ENCODE measurements around the gene IRF7.

DNA sequence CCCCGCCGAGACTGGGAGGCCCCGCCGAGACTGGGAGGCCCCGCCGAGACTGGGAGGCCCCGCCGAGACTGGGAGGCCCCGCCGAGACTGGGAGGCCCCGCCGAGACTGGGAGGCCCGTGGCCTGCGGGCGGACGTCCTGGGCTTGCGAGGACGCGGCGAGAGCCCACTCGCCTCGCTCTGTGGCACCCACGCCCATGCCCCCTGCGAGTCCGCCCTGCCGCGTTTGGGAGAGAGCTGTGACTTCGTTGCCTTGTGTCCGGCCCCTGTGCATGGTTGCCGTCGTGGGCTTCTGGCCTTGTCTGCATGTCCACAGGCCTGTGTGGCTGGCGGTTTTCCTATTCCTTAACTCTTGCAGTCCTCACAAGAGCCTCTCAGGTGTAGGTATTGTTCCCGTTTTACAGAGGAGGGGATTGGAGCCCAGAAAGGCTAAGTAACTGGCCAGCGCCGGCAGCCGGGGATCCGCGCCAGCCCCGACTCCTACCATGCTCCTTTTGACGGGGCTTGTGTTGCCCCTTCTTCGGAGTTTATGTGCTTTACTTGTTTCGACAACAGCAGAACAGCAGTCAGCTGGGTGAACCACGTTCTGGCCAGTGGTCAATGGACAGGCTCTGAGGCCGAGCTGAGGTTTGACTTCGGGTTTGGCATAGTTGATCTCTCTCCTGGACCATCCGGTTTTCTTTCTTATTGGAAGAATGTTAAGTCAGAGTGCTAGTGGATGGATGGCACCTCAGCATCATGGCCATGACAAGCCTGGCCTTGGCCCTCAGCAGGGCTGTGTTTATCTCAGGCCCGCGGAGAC lies 38.7 kb downstream of the IRF7 start:
- TF ChIP-seq, protein P1, sequence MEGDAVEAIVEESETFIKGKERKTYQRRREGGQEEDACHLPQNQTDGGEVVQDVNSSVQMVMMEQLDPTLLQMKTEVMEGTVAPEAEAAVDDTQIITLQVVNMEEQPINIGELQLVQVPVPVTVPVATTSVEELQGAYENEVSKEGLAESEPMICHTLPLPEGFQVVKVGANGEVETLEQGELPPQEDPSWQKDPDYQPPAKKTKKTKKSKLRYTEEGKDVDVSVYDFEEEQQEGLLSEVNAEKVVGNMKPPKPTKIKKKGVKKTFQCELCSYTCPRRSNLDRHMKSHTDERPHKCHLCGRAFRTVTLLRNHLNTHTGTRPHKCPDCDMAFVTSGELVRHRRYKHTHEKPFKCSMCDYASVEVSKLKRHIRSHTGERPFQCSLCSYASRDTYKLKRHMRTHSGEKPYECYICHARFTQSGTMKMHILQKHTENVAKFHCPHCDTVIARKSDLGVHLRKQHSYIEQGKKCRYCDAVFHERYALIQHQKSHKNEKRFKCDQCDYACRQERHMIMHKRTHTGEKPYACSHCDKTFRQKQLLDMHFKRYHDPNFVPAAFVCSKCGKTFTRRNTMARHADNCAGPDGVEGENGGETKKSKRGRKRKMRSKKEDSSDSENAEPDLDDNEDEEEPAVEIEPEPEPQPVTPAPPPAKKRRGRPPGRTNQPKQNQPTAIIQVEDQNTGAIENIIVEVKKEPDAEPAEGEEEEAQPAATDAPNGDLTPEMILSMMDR (IDR thresholded peaks at IDR 0.05) = no peak
- no peak for TF ChIP-seq POLR2A (IDR thresholded peaks at IDR 0.05)

All from transverse colon (tissue), 3 donors.